ENCODE measurements around the gene GCAT.
A peak's percentile ranks its signal among the peaks of the same experiment; 100 is the strongest.

GCAT gene

GRCh38 chr22:37817705-37818408, 10.1 kb downstream of the GCAT start:
- Histone ChIP-seq H3K27ac (ENCODE audit: low read depth, low read length) (no peak overlapping the region), H2AFZ (ENCODE audit: low read depth, low read length, severe bottlenecking) (peak overlapping the region; percentile 79), H3F3A (ENCODE audit: insufficient read depth) (no peaks in the 10 kb centered on the region), H3K9me3 (ENCODE audit: insufficient read depth, low read length) (no peaks in the 10 kb centered on the region), H3K36me3 (ENCODE audit: low read length) (no peaks in the 10 kb centered on the region), H3K4me2 (ENCODE audit: low read depth, low read length, poor library complexity, severe bottlenecking) (peak overlapping the region; percentile 33), H3K4me3 (ENCODE audit: insufficient read depth, low read length, poor library complexity, severe bottlenecking) (peak overlapping the region; percentile 18), H4K20me1 (ENCODE audit: low read depth, low read length) (no peaks in the 10 kb centered on the region), H3K9ac (ENCODE audit: low read length) (peak overlapping the region; percentile 31; the same call in 1 of the 2 replicates), H3K79me2 (ENCODE audit: insufficient read depth, low read length) (no peaks in the 10 kb centered on the region), H3K27me3 (ENCODE audit: low read length) (no peaks in the 10 kb centered on the region), H3K9me2 (replicated peaks; ENCODE audit: insufficient read depth, low read length) (no peaks in the 10 kb centered on the region)
- TF ChIP-seq CTCF (IDR thresholded peaks at IDR 0.05; ENCODE audit: insufficient read depth, low read length, poor library complexity, severe bottlenecking) (peak; percentile 83), EZH2phosphoT487 (conservative IDR thresholded peaks at IDR 0.05; ENCODE audit: low read length) (no peak)

- Histone ChIP-seq H3K9me2 (replicated peaks; ENCODE audit: insufficient read depth, low read length) (no peaks in the 10 kb centered on the region), H3K27me3 (ENCODE audit: low read length) (no peaks in the 10 kb centered on the region), H3K9ac (ENCODE audit: low read length) (0 out of 2 replicates have a peak overlapping the region, but pooled peaks have one; percentile 31), H3F3A (ENCODE audit: insufficient read depth) (no peaks in the 10 kb centered on the region), H3K79me2 (ENCODE audit: insufficient read depth, low read length) (no peaks in the 10 kb centered on the region), H3K36me3 (ENCODE audit: low read length) (no peaks in the 10 kb centered on the region), H4K20me1 (ENCODE audit: low read depth, low read length) (no peaks in the 10 kb centered on the region), H3K27ac (ENCODE audit: low read depth, low read length) (no peak overlapping the region), H3K9me3 (ENCODE audit: insufficient read depth, low read length) (no peaks in the 10 kb centered on the region), H3K4me3 (ENCODE audit: insufficient read depth, low read length, poor library complexity, severe bottlenecking) (no peak overlapping the region), H2AFZ (ENCODE audit: low read depth, low read length, severe bottlenecking) (peak overlapping the region; percentile 50), H3K4me2 (ENCODE audit: low read depth, low read length, poor library complexity, severe bottlenecking) (peak overlapping the region; percentile 33)
- TF ChIP-seq EZH2phosphoT487 (conservative IDR thresholded peaks at IDR 0.05; ENCODE audit: low read length), result no peak
- TF ChIP-seq CTCF (IDR thresholded peaks at IDR 0.05; ENCODE audit: insufficient read depth, low read length, poor library complexity, severe bottlenecking), result peak; percentile 12
Observed at GRCh38 chr22:37818409-37819104, 10.8 kb downstream of the GCAT start.

GRCh38 chr22:37819105-37819433, 11.3 kb downstream of the GCAT start:
- H2AFZ ChIP-seq (ENCODE audit: low read depth, low read length, severe bottlenecking), result peak overlapping the region; percentile 50
- no peaks in the 10 kb centered on the region for H3K9me3 ChIP-seq (ENCODE audit: insufficient read depth, low read length)
- no peak overlapping the region for H3K4me3 ChIP-seq (ENCODE audit: insufficient read depth, low read length, poor library complexity, severe bottlenecking)
- no peaks in the 10 kb centered on the region for H3F3A ChIP-seq (ENCODE audit: insufficient read depth)
- TF ChIP-seq CTCF (IDR thresholded peaks at IDR 0.05; ENCODE audit: insufficient read depth, low read length, poor library complexity, severe bottlenecking), result no peak
- TF ChIP-seq EZH2phosphoT487 (conservative IDR thresholded peaks at IDR 0.05; ENCODE audit: low read length), result no peak
- H3K36me3 ChIP-seq (ENCODE audit: low read length), result no peaks in the 10 kb centered on the region
- H3K9ac ChIP-seq (ENCODE audit: low read length), result no peak overlapping the region
- H3K79me2 ChIP-seq (ENCODE audit: insufficient read depth, low read length), result no peaks in the 10 kb centered on the region
- H4K20me1 ChIP-seq (ENCODE audit: low read depth, low read length), result no peaks in the 10 kb centered on the region
- H3K27ac ChIP-seq (ENCODE audit: low read depth, low read length), result no peak overlapping the region
- no peaks in the 10 kb centered on the region for H3K9me2 ChIP-seq (replicated peaks; ENCODE audit: insufficient read depth, low read length)
- peak overlapping the region; percentile 33 for H3K4me2 ChIP-seq (ENCODE audit: low read depth, low read length, poor library complexity, severe bottlenecking)
- no peaks in the 10 kb centered on the region for H3K27me3 ChIP-seq (ENCODE audit: low read length)
